Measurements from ENCODE around the gene CAPZB.

Gene CAPZB

DNA sequence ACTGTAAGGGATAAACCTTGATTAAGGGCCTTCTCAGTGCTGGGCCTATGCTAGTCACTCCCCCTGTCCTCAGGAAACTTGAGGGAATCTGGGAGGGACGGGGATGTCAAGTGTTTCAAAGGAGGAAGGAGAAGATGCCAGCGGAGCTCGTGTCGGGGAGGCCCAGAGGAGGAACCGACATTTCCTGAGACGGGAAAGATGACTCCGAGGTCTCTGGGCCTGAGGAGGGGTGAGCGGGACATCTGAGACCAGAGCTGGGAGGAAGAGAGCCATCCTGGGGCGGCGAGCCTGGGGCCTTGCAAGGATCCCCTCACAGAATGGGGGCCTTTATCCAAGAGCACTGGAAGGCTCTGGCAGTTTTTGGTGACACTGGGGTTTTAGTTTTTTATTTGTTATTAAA, 162.9 kb downstream of the CAPZB start:
- peaks cover 32% of the 10 kb centered on the region for H3K36me3 Mint-ChIP-seq (ENCODE audit: low read depth)
- H3K4me3 Mint-ChIP-seq: no peak overlapping the region
- TF ChIP-seq, protein P1, sequence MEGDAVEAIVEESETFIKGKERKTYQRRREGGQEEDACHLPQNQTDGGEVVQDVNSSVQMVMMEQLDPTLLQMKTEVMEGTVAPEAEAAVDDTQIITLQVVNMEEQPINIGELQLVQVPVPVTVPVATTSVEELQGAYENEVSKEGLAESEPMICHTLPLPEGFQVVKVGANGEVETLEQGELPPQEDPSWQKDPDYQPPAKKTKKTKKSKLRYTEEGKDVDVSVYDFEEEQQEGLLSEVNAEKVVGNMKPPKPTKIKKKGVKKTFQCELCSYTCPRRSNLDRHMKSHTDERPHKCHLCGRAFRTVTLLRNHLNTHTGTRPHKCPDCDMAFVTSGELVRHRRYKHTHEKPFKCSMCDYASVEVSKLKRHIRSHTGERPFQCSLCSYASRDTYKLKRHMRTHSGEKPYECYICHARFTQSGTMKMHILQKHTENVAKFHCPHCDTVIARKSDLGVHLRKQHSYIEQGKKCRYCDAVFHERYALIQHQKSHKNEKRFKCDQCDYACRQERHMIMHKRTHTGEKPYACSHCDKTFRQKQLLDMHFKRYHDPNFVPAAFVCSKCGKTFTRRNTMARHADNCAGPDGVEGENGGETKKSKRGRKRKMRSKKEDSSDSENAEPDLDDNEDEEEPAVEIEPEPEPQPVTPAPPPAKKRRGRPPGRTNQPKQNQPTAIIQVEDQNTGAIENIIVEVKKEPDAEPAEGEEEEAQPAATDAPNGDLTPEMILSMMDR (IDR thresholded peaks at IDR 0.05; ENCODE audit: unreplicated experiment in 3 of 3): no peak
- H3K4me1 Mint-ChIP-seq: no peaks in the 10 kb centered on the region
- no peaks in the 10 kb centered on the region for H3K9me3 Mint-ChIP-seq
- H3K27me3 Mint-ChIP-seq (ENCODE audit: low read depth): no peaks in the 10 kb centered on the region
- no peak overlapping the region for H3K27ac Mint-ChIP-seq

GRCh38 chr1:19321071-19321470, 164.3 kb downstream of the CAPZB start:
- H3K36me3 Mint-ChIP-seq (ENCODE audit: low read depth): peaks cover 34% of the 10 kb centered on the region
- no peaks in the 10 kb centered on the region for H3K27me3 Mint-ChIP-seq (ENCODE audit: low read depth)
- TF ChIP-seq, protein P1 (IDR thresholded peaks at IDR 0.05; ENCODE audit: unreplicated experiment in 3 of 3): no peak
- H3K9me3 Mint-ChIP-seq: no peaks in the 10 kb centered on the region
- no peak overlapping the region for H3K4me3 Mint-ChIP-seq
- no peak overlapping the region for H3K27ac Mint-ChIP-seq
- peaks cover under 1% of the 10 kb centered on the region for H3K4me1 Mint-ChIP-seq

DNA sequence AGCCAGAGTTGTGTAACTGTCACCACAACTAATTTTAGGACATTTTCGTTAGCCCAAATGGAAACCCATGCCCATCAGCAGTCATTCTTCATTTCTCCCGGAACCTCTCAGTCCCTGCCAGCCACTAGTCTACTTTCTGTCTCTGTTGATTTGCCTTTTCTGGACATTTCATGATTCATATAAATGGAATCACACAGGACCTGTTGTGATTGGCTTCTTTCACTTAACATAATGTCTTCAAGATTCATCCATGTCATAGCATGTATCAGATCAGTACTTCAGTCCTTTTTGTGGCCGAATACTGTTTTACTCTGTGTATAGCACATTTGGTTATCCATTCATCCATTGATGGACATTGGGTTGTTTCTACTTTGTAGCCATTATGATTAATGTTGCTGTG, 166.1 kb downstream of the CAPZB start:
- Mint-ChIP-seq H3K4me1 (peaks cover 7% of the 10 kb centered on the region), H3K27ac (no peak overlapping the region), H3K9me3 (no peaks in the 10 kb centered on the region), H3K4me3 (no peak overlapping the region), H3K27me3 (ENCODE audit: low read depth) (no peaks in the 10 kb centered on the region), H3K36me3 (ENCODE audit: low read depth) (peaks cover 39% of the 10 kb centered on the region)
- TF ChIP-seq, protein P1 (IDR thresholded peaks at IDR 0.05; ENCODE audit: unreplicated experiment in 3 of 3): no peak

- peaks cover 15% of the 10 kb centered on the region for H3K4me1 Mint-ChIP-seq
- no peaks in the 10 kb centered on the region for H3K9me3 Mint-ChIP-seq
- no peaks in the 10 kb centered on the region for H3K27me3 Mint-ChIP-seq (ENCODE audit: low read depth)
- H3K4me3 Mint-ChIP-seq: no peak overlapping the region
- TF ChIP-seq, protein P1 (IDR thresholded peaks at IDR 0.05; ENCODE audit: unreplicated experiment in 3 of 3): no peak
- peaks cover 33% of the 10 kb centered on the region for H3K36me3 Mint-ChIP-seq (ENCODE audit: low read depth)
- H3K27ac Mint-ChIP-seq: no peak overlapping the region
These were observed 168.0 kb downstream of the CAPZB start for GRCh38 chr1:19317126-19317910.

GRCh38 chr1:19315378-19316198, 169.8 kb downstream of the CAPZB start:
- Mint-ChIP-seq H3K27me3 (ENCODE audit: low read depth) (no peaks in the 10 kb centered on the region), H3K9me3 (no peaks in the 10 kb centered on the region), H3K36me3 (ENCODE audit: low read depth) (peaks cover 22% of the 10 kb centered on the region), H3K27ac (no peak overlapping the region), H3K4me3 (peak overlapping the region; percentile 40 to 71 (median 57)), H3K4me1 (peaks cover 23% of the 10 kb centered on the region)
- TF ChIP-seq, protein P1 (IDR thresholded peaks at IDR 0.05; ENCODE audit: unreplicated experiment in 3 of 3): no peak
